IPS-NIHi11 (cell line): ENCODE measurements around the gene HNRNPH1.

Source experiments
- DNase-seq: peaks from one replicate; pipeline ENCODE4 v3.0.0; 2012; ENCODE audit warnings: mixed read lengths, low spot score

The HNRNPH1 gene

GRCh38 chr5:179623906-179624741, 653 bp upstream of the HNRNPH1 start:
- DNase-seq = no peak

GRCh38 chr5:179621551-179622214, 1.8 kb downstream of the HNRNPH1 start:
- no peak for DNase-seq

GRCh38 chr5:179620703-179621350, 2.6 kb downstream of the HNRNPH1 start:
- no peak for DNase-seq

GRCh38 chr5:179620293-179620692, 3.2 kb downstream of the HNRNPH1 start:
- DNase-seq = no peak

- no peak for DNase-seq
Measured at GRCh38 chr5:179619776-179620175, 3.7 kb downstream of the HNRNPH1 start.

GRCh38 chr5:179618923-179619554, 4.4 kb downstream of the HNRNPH1 start:
- no peak for DNase-seq

GRCh38 chr5:179617930-179618329, 5.5 kb downstream of the HNRNPH1 start:
- no peak for DNase-seq

- DNase-seq = no peak
Measured at GRCh38 chr5:179616002-179616594, 7.4 kb downstream of the HNRNPH1 start.

- no peak for DNase-seq
Measured at GRCh38 chr5:179615203-179615602, 8.3 kb downstream of the HNRNPH1 start.

GRCh38 chr5:179614745-179615144, 8.7 kb downstream of the HNRNPH1 start:
- no peak for DNase-seq

- DNase-seq = no peak
Measured at GRCh38 chr5:179613460-179614071, 9.9 kb downstream of the HNRNPH1 start.

GRCh38 chr5:179612577-179613459, 10.7 kb downstream of the HNRNPH1 start:
- DNase-seq = no peak

- DNase-seq = no peak
Measured at GRCh38 chr5:179610903-179611265, 12.6 kb downstream of the HNRNPH1 start.

GRCh38 chr5:179610109-179610902, 13.2 kb downstream of the HNRNPH1 start:
- no peak for DNase-seq

- no peak for DNase-seq
Measured at GRCh38 chr5:179609834-179610108, 13.7 kb downstream of the HNRNPH1 start.

- no peak for DNase-seq
Measured at GRCh38 chr5:179608131-179608581, 15.3 kb downstream of the HNRNPH1 start.

GRCh38 chr5:179607160-179607931, 16.1 kb downstream of the HNRNPH1 start:
- DNase-seq = no peak

- DNase-seq = no peak
Measured at GRCh38 chr5:179606910-179607159, 16.6 kb downstream of the HNRNPH1 start.

GRCh38 chr5:179606071-179606909, 17.2 kb downstream of the HNRNPH1 start:
- DNase-seq = no peak
